ENCODE measurements around the gene DMC1. TPM values are rescaled to one million over a fixed set of nuclear protein-coding genes. Genes with fewer than 3 reads are reported as not detected.

The DMC1 gene
- total and polyA plus RNA-seq, 2 donors (not counting 3 experiments of a cell fraction or from before 2014, with no cell fraction given), result 0.22 to 0.91 TPM

DNA sequence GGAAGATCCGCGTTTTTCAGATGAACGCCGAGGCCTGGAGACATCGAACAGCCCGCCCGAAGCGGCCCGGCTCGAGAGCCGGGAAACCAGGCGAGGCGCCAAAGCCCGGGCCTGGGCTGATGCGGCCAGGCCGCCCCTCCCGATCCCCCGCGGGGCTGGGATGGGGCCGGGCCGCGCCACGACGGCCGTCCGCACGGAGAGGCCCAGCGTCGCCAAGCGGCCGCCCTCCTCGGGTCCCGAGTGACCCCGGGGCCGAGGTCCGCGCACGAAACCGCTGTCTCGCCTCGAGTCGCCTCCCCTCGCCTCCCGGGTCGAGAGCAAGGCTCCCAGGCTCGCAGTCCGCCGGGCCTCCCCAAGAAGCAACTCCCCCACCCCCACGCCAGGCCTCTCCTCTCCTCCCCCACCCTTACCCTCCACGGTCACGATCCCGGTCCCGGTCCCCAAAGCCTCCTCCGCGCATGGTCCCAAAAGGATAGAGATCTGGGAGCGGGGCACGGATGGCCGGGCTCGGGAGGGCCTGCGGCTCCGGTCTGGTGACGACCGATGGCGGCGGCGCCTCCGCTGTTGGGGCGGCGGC, 64.4 kb downstream of the DMC1 start:
- peak overlapping the region; percentile 99 for H3K9ac ChIP-seq (replicated peaks; ENCODE audit: extremely low read depth, insufficient read depth, low read length)
- DNase-seq (ENCODE audit: low read depth, low spot score), result peak; percentile 70
- peaks cover 18% of the 10 kb centered on the region for H4K20me1 ChIP-seq (replicated peaks; ENCODE audit: control insufficient read depth, extremely low read depth, insufficient read depth, low read length)
- H3K9me1 ChIP-seq (replicated peaks; ENCODE audit: control insufficient read depth, extremely low read depth, insufficient read depth, low read length), result no peaks in the 10 kb centered on the region
- peaks cover 54% of the 10 kb centered on the region for H3K79me2 ChIP-seq (ENCODE audit: control insufficient read depth, insufficient read depth, low read length)
- peak overlapping the region; percentile 84 for H3K4me2 ChIP-seq (ENCODE audit: insufficient read depth, low read length)
- TF ChIP-seq POLR2AphosphoS5 (IDR thresholded peaks at IDR 0.05; ENCODE audit: insufficient read depth, low read depth, low read length), result no peak
- peak; percentile 1 for TF ChIP-seq POLR2A (IDR thresholded peaks at IDR 0.05; ENCODE audit: low read depth, low read length)
- TF ChIP-seq, protein P1, sequence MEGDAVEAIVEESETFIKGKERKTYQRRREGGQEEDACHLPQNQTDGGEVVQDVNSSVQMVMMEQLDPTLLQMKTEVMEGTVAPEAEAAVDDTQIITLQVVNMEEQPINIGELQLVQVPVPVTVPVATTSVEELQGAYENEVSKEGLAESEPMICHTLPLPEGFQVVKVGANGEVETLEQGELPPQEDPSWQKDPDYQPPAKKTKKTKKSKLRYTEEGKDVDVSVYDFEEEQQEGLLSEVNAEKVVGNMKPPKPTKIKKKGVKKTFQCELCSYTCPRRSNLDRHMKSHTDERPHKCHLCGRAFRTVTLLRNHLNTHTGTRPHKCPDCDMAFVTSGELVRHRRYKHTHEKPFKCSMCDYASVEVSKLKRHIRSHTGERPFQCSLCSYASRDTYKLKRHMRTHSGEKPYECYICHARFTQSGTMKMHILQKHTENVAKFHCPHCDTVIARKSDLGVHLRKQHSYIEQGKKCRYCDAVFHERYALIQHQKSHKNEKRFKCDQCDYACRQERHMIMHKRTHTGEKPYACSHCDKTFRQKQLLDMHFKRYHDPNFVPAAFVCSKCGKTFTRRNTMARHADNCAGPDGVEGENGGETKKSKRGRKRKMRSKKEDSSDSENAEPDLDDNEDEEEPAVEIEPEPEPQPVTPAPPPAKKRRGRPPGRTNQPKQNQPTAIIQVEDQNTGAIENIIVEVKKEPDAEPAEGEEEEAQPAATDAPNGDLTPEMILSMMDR (IDR thresholded peaks at IDR 0.05; ENCODE audit: extremely low read depth in 1 of 2, insufficient read depth in 1 of 2, low read depth in 1 of 2, low read length in 2 of 2), result peak in 1 of 2 donors; percentile 4
- no peak for TF ChIP-seq FOS (IDR thresholded peaks at IDR 0.05; ENCODE audit: borderline replicate concordance, insufficient read depth, low read length)
- no peaks in the 10 kb centered on the region for H3K27me3 ChIP-seq (ENCODE audit: control insufficient read depth in 2 of 2, insufficient read depth in 2 of 2, low read length in 2 of 2)
- peak overlapping the region; percentile 66 to 89 (median 82) for H3K4me3 ChIP-seq (replicated peaks in 1 of 3; ENCODE audit: insufficient read depth in 1 of 3, low read depth in 1 of 3, low read length in 3 of 3)
- FAIRE-seq, result no peak
- no peaks in the 10 kb centered on the region for H3K9me3 ChIP-seq (replicated peaks; ENCODE audit: control insufficient read depth, insufficient read depth, low read length)
- peaks cover 21% of the 10 kb centered on the region for H3K4me1 ChIP-seq (ENCODE audit: control insufficient read depth, extremely low read depth, insufficient read depth, low read length)
- intact Hi-C loops (cut with micrococcal nuclease) (loop anchor here (1.0 to 10.0 kb wide), 3 partner anchors 65 to 199 kb away; partner anchors contain the start of genes CBY1, DMC1, FAM227A and GTPBP1), dilution Hi-C loops (cut with MboI; ENCODE audit: extremely low pct_ligation_motif_present, low sequenced_read_pairs) (no loop called here)
- CTCF ChIA-PET, result no interaction called here
- BruUV-seq (replicated peaks), result no TSS peak
- peak overlapping the region; percentile 96 for H3K27ac ChIP-seq (ENCODE audit: insufficient read depth, low read depth, low read length)
- POLR2A ChIA-PET, result no interaction called here
- peaks cover 3 to 12% of the 10 kb centered on the region in 2 experiments for H3K36me3 ChIP-seq (ENCODE audit: control insufficient read depth in 2 of 2, extremely low read depth in 1 of 2, insufficient read depth in 2 of 2, low read length in 2 of 2)
- peak overlapping the region; percentile 38 for H2AFZ ChIP-seq (ENCODE audit: low read depth, low read length)

All from endothelial cell of umbilical vein (primary cell).